Measurements from ENCODE around the gene NPIPA8.
"Not testable (repeated sequence)": the region's sequence is repeated elsewhere in the genome, so short reads cannot be mapped to it uniquely, and the experiment has no call there.

The NPIPA8 gene

DNA sequence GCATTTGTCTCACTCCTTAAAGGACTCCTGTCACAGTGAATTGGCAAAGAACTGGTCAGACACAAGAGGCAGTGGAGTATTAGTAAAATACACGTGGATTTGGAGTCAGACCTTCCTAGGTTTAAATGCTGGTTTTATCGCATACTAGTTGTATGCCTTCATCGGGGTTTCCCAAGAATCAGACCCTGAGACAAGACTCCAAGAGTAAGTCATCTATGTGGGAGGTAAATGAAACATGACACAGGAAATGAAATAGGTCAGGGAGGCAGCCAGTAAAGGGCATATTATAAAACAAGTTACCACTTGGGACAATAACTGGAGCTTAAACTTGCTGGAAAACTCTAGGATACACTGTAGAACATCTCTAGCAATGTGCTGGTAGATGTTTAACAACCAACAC is 59.8 kb downstream of the NPIPA8 start:
- not testable (repeated sequence) for DNase-seq (ENCODE audit: low read depth)

- DNase-seq (ENCODE audit: low read depth): not testable (repeated sequence)
Observed at GRCh38 chr16:18270171-18270570, 66.4 kb downstream of the NPIPA8 start.

All from activated T-cell treated with anti-CD3 and anti-CD28 coated beads for 1 hour (primary cell).